Fibroblast of the aortic adventitia (primary cell): Measurements from ENCODE around the gene FBP1. TPM values are rescaled to one million over a fixed set of nuclear protein-coding genes. Genes with fewer than 3 reads are reported as not detected.

Experiments
- DNase-seq: peaks from one replicate; pipeline ENCODE4 v3.0.0-alpha.2; 2010; ENCODE audit warnings: low read depth
- H3K4me3 ChIP-seq: 2 replicates; pipeline ENCODE4 v1.5.1; 2011; ENCODE audit warnings: low read depth, mild to moderate bottlenecking, control low read depth, low read length, moderate library complexity
- total RNA-seq: library from RNA; depleted of rRNA; stranded (reverse); fragments of >200 nt; gene quantifications from 2 replicates; pipeline ENCODE4 v1.2.3, GENCODE V29; 2012; ENCODE audit warnings: low replicate concordance
- TF ChIP-seq, protein P1 (sequence below): IDR thresholded peaks from 2 replicates; pipeline ENCODE4 v1.5.1; 2011; ENCODE audit warnings: mild to moderate bottlenecking, low read length, control low read depth, inconsistent platforms; ENCODE audit not compliant: insufficient read depth

Gene FBP1
- total RNA-seq = not detected in 2 replicates

DNA sequence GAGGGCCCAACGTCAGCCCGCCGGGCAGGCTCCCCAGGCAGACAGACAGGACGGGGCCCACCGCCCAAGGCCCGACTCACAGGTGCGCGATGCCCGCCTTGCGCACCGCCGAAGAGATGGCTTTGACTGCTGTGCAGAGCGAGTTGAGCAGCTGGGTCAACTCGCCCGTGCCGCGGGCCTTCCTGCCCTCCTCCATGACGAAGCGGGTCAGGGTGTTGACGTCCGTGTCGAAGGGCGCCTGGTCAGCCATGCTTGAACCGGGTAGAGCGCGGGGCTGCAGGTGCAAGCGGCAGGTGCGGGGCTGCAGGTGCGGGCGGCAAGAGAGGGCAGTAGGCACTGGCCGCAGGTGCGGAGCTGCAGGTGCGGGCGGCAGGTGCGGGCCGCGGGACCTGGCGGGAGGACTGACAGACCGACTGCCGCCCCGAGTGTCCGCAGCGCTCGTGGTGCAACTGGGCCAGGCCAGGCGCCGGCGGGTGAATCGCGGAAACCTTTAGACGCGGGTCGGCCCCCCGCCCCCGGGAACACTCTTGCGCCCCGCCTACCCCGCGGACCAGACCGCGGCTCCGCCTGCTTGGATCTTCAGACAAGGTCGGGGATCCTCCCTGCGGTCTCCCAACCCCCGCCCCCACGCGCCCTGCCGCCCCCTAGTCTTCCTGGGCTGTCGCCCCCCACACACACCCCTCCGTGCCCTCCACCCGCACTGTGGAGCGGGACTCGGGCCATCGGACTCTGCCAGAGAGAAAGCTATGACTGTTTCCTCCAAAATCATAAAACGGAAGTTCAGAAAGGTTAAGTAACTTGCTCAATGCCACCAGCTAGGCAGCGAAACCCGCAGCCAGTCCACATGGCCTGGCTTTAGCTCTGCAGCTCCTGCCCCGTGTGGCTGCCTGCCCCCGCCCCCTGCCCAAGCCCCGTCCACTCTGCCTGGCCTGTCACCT is at the start of gene FBP1:
Gene FBP1 (minus strand): TSS at position 458 of the 938 bp plus-strand sequence. CDS start 208 bp downstream, at position 250.
- peak within 1 kb of the TSS; percentile 45 for H3K4me3 ChIP-seq
- TF ChIP-seq, protein P1, sequence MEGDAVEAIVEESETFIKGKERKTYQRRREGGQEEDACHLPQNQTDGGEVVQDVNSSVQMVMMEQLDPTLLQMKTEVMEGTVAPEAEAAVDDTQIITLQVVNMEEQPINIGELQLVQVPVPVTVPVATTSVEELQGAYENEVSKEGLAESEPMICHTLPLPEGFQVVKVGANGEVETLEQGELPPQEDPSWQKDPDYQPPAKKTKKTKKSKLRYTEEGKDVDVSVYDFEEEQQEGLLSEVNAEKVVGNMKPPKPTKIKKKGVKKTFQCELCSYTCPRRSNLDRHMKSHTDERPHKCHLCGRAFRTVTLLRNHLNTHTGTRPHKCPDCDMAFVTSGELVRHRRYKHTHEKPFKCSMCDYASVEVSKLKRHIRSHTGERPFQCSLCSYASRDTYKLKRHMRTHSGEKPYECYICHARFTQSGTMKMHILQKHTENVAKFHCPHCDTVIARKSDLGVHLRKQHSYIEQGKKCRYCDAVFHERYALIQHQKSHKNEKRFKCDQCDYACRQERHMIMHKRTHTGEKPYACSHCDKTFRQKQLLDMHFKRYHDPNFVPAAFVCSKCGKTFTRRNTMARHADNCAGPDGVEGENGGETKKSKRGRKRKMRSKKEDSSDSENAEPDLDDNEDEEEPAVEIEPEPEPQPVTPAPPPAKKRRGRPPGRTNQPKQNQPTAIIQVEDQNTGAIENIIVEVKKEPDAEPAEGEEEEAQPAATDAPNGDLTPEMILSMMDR = no peak
- DNase-seq = no peak

DNA sequence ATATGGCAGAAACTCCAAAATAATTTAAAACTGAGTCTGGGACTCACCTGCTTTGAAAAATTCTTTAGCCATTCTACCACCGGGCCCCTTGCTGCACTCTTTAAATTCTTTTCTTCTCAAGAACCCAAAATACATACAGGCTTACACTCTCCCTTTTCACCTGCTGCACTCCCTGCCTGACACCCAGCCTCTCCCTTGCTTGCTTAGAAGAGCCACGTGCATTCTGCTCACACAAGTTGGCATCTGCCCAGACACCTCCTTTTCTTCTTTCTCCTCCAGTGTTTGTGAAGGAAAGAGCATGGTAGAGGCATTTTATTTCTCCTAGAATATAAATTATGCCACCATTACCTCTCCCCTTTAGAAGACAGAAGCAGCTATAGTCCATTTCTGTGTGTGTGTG is 48.1 kb upstream of the FBP1 start:
- H3K4me3 ChIP-seq = no peak overlapping the region
- TF ChIP-seq, protein P1 = no peak
- DNase-seq = no peak

GRCh38 chr9:94685359-94685758 is 46.0 kb upstream of the FBP1 start:
- TF ChIP-seq, protein P1 = no peak
- DNase-seq = no peak
- no peak overlapping the region for H3K4me3 ChIP-seq

GRCh38 chr9:94681508-94681907 is 42.2 kb upstream of the FBP1 start:
- no peak overlapping the region for H3K4me3 ChIP-seq
- DNase-seq = peak; percentile 89
- TF ChIP-seq, protein P1 = peak; percentile 71

GRCh38 chr9:94680621-94681020 is 41.3 kb upstream of the FBP1 start:
- DNase-seq = no peak
- TF ChIP-seq, protein P1 = no peak
- no peak overlapping the region for H3K4me3 ChIP-seq

DNA sequence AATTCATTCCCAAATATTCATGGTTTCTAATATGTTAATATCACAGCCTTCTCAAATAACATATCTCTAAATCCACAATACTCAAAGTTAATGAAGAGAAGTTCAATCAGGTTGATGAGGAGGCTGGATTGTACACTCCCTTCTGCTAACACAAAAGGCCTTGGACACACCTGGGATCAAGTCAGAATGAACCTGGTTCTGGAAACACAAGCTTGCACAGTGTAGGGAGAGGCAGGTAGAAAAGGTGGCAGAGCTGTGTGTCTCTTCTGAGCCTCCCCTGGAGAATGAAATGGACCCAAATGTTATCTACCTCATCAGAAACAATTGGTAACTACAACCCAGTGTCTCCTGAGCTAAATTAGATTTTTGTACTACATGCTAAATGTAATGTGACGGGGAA is 40.7 kb upstream of the FBP1 start:
- H3K4me3 ChIP-seq = no peak overlapping the region
- TF ChIP-seq, protein P1 = no peak
- no peak for DNase-seq
